Frontal cortex (tissue), 4 donors: ENCODE results near the gene GTF2A2. TPM values are rescaled to one million over a fixed set of nuclear protein-coding genes. Genes with fewer than 3 reads are reported as not detected.

Source experiments
- DNase-seq, 2 donors: peaks; one replicate each; pipeline ENCODE4 v3.0.0; 2012; ENCODE audit warnings: low spot score in 2 of 2
- FAIRE-seq: peaks from 2 replicates; lab custom pipeline; 2012; peaks lifted over from hg19 to GRCh38; lab: Jason Lieb, UNC
- total RNA-seq: library from RNA; depleted of rRNA; stranded (reverse); fragments of >200 nt; gene quantifications from one replicate; pipeline ENCODE4 v1.2.3, GENCODE V29; 2014
- donor health status: control.
- donor health status: control.
- donor health status: control.

Gene GTF2A2
- total RNA-seq, 1 donor from 2014 or later: 28.1 TPM

DNA sequence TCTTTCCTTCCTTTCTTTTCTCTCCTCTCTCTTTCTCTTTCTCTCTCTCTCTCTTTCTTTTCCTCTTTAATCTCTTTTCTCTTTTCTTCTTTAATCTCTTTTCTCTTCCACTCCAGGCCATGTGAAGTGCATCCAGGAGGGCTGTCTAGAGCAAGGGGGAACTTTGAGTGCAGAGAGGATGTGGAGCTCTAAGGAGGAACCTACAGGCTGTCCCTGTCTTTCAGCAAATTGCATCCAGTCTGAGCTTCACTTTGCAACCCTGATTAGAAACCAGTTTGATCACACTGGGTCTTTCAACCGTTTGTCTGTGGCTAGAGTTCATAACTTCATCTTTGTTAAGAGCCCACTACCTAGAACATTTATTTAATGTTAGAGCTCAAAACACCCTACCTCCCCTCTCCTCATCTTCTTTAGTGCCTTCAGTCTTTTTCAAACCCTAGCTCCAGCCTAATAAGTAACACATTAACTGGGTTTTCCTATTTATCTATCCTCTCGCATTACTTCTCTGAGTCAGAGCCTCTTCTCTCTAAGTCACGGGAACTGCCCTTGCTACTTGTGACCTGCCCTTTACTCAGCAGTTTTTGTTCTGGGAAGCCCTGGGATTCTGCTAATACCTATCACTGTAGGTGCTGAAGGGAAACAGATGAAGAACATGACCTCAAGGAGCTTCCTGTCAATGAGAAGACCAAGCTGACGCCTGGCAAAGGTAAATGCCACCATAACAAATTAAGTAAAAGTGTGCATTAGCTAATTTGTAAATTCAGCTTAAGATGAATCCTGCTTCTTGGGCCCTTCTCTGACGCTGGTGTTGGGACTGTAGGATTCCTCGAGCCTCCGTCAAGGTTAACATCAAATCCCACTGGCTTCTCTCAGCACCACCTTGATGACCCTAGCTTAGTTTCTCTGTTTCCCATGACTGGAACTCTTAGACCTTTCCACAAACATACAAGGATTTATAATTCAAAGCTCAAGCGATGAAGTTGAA lies 45.7 kb downstream of the GTF2A2 start, which contains the start of gene GCNT3:
Gene GCNT3, plus strand, starts transcription at position 508 of the 985 bp plus-strand sequence. CDS start 6,456 bp downstream, outside the sequence.
- FAIRE-seq (no peak), DNase-seq (no peak)

DNA sequence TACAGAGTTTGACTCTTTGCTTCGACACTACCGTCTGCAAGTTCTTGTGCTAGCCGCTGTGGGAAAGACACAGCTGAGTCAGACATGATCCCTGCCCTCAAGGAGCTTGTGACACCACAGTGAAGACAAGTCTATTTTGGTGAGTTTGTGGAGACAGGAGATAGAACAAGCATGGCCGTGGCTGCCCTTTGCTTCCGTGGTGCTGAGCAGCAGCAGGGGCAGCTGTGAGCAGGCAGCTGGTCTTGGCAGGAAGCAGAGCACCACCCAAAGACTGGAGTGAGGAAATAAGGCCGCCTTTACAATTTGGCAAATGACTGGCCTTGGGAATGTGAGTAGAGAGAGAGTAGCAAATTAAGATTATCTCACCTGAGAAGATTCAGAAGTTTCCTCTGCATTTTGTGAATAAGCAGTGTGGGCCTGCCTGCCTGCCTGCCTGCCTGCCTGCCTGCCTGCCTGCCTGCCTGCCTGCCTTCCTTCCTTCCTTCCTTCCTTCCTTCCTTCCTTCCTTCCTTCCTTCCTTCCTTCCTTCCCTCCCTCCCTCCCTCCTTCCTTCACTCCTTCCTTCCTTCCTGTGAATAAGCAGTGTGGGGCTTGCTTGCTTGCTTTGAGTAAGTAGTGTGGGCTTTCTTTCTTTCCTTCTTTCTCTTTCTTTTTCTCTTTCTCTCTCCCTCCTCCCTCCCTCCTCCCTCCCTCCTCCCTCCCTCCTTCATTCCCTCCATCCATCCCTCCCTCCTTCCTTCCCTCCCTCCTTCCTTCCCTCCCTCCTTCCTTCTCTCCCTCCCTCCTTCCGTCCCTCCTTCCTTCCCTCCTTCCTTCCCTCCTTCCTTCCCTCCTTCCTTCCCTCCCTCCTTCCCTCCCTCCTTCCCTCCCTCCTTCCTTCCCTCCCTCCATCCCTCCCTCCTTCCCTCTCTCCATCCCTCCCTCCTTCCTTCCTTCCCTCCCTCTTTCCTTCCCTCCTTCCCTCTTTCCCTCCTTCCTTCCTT lies 47.3 kb downstream of the GTF2A2 start:
- DNase-seq (no peak), FAIRE-seq (no peak)

DNA sequence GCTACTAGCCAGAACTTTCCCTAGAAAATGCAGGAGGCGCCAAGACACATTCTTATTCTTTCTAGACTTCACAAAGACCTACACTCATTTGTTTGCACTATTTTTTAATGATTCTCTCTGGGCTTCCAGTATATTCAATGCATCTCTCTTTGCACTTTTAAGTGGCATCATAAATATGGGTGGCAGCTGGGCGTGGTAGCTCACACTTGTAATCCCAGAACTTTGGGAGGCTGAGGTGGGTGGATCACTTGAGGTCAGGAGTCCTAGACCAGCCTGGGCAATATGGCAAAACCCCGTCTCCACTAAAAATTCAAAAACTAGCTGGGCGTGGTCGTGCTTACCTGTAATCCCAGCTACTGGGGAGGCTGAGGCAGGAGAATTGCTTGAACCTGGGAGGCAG lies 51.3 kb downstream of the GTF2A2 start:
- FAIRE-seq: no peak
- DNase-seq: no peak

DNA sequence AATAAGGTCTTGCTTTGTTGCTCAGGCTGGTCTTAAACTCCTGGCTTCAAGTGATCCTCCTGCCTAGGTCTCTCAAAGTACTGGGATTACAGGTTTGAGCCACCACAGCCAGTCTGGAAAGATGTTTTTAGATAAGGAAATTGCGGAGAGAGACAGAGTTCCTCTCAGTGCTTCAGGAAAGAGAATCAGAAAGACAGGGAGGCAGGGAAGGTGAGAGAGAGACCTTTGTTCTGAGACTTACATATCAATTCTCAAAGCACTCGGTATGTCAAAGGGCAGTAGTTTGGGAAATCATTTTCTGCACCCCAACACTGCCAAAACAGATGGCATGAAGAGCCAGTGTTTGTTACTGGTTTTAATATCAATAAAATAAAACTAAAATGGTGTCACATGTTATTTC lies 58.9 kb downstream of the GTF2A2 start:
- no peak for DNase-seq

DNA sequence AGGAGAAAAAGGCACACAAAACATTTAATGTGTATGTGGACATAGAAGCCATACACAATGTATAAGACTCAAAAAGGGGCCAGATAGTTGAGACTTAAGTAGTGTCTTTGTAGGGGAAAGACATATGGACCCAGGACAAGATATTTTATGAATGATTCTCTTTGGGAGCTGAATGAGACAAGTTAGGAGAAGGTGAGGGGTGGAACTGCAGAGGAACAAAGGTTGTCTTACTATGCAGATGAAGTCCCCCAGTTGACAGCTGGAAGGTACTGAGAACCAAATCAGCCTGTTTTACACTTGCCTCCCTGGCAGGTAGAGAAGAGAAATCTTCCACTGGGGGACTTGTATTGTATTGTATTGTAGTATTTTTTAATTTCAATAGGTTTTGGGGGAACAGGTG lies 60.7 kb downstream of the GTF2A2 start:
- no peak for FAIRE-seq
- DNase-seq: no peak

More for the DNA sequence above, 58.9 kb downstream of the GTF2A2 start:
- no peak for FAIRE-seq

DNA sequence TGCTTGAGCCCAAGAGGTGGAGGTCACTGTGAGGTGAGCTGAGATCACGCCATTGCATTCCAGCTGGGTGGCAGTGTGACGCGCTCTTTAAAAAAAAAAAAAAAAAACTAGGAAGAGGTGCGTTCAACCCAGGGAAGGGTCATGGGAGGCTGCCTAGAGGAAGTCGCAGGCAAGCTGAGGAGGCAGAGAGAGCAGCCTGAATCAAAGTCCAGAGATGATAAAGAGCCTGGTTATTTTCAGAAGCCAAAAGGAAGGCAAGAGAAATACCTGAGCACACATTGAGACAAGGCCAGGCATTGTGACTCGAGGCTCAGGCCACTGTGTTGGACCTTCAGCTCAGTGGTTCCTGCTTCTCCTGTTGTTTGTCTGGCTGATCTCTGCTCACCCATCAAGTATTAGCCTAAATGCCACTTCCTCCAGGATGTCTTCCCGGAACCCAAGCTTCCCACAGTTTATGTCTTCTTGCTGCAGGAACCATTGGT lies 61.8 kb downstream of the GTF2A2 start:
- DNase-seq (no peak), FAIRE-seq (no peak)

DNA sequence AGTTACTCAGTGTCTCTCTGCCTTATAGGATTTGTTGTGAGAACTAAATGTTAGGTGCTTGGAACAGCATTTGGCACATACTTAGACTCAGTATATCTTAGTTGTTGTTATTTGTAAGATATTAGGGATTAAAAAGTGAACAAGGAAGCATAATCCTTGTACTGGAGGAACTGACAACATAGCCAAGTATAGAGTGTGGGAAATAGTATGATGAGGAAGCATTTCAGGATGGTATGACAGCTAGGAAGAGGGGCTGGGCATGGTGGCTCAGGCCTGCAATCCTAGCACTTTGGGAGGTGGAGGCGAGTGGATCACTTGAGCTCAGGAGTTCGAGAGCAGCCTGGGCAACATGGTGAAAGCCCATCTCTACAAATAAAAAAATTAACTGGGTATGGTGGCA lies 62.3 kb downstream of the GTF2A2 start:
- no peak for DNase-seq
- FAIRE-seq: no peak

DNA sequence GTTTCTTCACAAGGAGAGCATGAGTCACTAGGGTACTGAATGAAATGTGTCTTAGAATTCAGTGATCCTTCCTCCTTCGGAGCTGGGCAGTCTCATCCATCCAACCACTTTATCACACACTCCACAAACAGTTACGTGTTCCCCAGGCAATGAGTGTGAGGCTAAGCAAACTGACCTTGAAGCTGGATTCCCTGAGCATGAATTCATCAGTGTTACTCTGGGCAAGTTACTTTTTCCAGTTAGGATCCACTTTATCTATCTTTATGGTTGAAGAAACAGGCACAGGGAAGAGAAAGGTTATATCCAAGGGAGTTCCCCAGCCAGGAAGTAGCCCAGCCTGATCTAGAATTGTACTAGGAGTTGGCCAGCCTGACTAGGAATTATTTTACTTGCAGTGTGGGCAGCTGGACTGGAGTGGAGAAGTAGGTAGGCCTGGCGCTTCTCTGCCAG lies 62.8 kb downstream of the GTF2A2 start:
- FAIRE-seq (no peak), DNase-seq (no peak)

DNA sequence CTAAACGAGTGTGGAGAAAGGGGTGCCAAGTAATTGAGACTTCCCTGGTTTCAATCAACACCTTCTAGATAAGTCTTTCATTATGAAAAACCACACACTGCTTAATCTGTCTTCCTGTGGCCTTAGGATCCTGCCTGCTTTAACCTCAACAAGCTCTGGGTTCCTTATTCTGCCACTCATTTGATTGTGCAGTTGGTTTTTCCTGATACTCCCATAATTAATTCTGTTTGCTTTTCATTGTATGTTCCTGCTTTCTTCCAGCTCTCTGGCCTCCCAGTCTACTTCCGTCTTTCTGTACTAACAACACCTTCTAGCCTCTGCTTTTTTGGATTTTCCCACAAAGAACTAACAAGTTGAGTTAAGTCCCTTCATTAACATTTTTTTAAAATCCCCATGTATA lies 66.0 kb downstream of the GTF2A2 start:
- FAIRE-seq (no peak), DNase-seq (no peak)

DNA sequence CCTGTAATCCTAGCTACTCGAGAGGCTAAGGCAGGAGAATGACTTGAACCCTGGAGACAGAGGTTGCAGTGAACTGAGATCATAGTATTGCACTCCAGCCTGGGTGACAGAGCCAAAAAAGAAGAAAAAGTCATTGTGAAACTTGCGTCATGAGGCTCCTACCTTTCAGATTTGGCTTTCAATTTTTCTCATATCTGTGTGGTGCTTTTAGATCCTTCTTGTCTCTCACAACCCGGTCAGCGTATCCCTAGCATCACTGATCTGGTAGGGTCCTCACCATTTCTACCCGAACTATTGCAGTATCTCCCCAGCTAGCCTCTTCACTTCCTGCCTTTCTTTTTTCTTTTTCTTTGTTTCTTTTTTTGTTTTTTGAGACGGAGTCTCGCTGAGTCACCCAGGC lies 67.3 kb downstream of the GTF2A2 start:
- FAIRE-seq: no peak
- no peak for DNase-seq

Other genes with a start within 250 kb of the GTF2A2 start
- 42.8 TPM for gene FAM81A, start 219.3 kb downstream of the GTF2A2 start, total RNA-seq
- 0.41 TPM for gene GCNT3, start 45.7 kb downstream of the GTF2A2 start, total RNA-seq
- gene BNIP2, start 31.8 kb upstream of the GTF2A2 start, total RNA-seq: 63.6 TPM